HG03469 (cell line): ENCODE measurements around the gene TTLL6.

Experiments
- ATAC-seq: cut with Tn5 transposase; IDR thresholded peaks from one replicate; pipeline ENCODE4 v1.9.1; 2021; ENCODE audit warnings: mild to moderate bottlenecking, moderate library complexity, moderate number of reproducible peaks; ENCODE audit not compliant: unreplicated experiment

Gene TTLL6

DNA sequence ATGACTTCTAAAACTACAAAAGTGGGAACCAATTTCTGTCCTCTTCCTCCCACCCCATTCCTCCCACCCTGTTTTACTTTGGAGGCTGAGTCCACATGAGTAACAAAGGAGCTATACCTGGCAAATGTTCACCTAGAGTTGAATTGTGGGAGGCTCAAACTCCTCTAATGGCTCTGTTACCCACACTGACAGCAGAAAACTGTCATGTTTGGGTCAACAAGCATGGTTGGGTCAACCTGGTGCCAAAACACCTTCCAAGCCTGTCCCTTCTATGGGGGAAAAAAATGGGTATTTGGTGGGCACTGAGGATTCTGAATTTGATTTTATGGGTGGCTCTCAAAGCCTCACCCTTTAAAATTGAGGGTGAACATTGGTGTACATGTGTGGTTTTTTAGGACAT lies 76.5 kb downstream of the TTLL6 start:
- no peak for ATAC-seq

GRCh38 chr17:48738803-48739526 lies 78.1 kb downstream of the TTLL6 start:
- no peak for ATAC-seq

DNA sequence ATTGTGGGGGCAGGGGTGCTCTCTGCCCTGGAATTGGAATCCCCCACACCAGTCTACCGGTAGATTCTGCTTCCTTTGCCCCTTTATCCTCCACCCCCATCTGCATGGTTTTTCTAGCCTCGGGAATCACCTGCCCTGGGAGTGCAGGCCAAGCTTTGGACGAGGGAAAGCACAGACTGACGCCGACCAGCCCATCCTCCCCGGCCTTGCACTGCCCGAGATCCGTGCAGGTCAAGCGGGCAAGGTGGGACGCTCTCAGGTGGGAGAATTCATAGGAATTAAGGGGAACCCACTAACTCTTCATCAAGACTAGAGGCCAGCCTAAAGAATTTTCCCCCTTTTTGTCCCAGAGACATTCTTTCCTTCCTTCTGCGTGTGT lies 78.6 kb downstream of the TTLL6 start:
- ATAC-seq = no peak

DNA sequence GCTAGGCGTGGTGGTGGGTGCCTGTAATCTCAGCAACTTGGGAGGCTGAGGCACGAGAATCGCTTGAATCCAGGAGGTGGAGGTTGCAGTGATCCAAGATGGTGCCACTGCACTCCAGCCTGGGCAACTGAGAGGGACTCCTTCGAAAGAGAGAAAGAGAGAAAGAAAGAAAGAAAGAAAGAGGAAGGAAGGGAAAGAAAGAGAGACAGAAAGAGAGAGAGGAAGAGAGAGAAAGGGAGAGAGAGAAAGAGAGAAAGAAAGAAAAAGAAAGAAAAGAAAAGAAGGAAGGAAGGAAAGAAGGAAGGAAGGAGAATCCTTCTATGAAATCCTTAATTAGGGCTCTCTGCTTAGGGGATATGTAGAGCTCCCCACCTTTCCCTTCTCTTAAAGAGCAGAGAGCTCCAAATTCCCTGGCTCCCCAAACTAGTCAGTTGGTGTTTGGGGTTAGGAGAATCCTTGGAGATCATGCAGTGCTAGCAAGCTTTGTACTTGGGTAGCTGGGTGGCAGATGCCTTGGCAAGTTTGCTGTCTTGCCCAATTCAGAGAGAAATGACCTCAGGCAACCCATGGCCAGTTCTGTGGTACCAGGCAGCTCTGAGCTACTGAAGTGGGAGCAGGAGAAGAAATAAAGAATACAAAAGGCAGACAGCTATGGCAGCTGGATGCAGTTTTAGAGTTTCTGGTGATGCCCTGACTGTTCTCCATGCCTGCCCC lies 79.5 kb downstream of the TTLL6 start:
- no peak for ATAC-seq

DNA sequence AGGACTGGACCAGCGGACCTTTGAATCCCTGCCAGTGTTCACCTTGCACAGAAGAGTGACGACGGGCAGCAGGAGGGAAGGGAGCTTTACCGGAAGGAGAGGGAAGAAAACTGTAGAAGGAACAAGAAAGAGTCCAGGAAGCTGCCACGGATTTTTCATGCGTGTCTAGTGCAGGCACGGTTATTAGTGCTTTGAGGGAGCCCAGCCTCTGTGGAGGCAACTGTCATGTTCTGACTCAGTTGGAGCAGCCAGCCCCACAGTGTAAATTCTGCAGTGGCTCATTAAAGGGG lies 82.0 kb downstream of the TTLL6 start:
- ATAC-seq = no peak

DNA sequence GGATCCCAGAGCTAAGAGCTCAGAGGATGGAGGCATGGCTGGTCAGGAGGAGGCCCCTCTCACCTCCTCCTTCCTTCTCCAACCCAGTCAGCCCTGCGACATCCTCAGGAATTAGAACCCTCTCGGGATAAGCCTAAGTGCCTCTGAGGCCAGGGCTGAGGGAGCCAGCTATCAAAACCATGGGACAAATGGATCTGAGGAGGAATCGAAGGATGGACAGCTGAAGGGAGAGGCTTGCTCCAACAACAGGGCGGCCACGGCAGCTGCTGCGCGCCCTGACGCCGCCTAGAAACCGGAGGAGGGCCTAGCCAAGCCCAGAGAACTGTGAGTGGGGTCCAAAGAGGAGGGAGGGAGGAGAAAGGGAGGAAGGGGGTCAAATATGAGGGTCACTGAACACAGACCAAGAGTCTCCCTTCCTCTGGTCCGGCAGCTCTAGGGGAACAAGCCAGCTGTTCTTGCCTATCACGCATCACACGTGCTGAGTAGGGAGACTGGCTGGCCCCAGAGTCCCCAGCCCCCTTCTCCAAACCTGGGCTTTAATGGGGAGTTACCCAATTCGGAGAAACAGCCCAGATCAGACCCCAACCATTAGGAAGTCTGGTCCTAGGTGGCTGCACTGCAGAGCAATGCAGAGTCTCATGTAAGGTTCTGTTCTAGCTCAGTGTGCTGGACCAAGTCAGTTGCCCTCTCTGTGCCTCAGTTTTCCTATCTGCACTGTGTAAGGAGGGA lies 82.5 kb downstream of the TTLL6 start:
- ATAC-seq = no peak

GRCh38 chr17:48733632-48734328 lies 83.2 kb downstream of the TTLL6 start:
- no peak for ATAC-seq

DNA sequence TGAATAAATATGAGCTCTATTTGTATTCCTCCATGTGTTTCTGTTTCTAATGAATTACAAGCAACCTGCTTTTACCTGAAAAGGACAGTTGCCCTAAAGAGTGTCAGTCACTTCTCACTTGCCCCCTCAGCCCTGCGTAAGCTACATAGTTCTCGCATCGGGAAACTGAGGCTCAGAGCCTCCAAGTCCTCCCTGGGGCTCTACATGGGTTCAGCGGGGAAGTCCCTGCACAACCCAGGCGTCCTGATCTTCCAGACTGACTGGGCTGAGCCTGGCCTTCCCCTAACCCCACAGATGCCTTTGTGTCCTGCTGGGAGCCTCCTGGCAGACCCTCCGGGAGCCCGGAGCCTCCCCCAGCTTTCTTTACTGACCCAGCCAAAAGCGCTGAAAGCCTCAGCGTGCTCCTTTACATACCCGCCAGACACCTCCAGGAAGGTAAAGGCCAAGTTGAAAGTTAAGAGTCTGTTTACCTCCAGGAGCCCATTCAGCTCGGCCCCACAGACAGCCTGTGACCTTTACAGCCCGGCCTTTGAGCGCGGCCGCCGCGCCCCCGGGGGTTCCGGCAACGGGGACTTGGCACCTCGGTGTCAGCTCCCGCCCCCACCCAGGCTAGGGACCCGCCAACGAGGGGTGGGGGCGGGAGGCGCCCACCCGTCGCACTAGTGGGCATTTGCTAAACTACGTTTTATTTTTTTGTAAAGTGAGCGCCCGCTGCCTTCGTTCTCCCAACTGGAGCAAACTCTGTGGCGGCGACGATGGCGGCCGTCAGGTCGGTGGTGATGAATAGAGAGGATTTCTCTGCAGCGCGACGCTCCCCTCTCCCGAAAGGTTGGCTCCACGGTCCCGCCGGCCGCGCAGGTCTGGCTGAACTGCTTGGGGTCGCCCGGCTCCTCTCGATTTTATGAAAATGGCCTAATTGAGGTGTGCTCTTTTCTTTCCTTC lies 84.1 kb downstream of the TTLL6 start:
- no peak for ATAC-seq

DNA sequence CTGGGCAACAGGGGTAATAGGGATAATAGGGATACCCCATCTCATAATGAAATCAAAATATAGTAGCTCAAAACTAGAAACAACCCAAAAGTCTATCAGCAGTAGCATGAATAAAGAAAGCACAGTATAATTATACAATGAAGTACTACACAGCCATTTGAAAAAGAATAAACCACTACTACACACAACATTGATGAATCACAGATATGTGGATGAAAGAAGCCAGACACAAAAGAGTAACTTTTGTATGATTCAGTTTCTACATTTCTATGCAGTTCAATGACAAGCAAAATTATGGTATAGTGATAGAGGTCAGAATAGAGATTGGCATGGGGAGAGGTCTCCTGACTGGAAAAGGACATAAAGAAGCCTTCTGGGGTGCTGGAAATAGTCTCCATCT lies 85.7 kb downstream of the TTLL6 start:
- ATAC-seq = no peak

DNA sequence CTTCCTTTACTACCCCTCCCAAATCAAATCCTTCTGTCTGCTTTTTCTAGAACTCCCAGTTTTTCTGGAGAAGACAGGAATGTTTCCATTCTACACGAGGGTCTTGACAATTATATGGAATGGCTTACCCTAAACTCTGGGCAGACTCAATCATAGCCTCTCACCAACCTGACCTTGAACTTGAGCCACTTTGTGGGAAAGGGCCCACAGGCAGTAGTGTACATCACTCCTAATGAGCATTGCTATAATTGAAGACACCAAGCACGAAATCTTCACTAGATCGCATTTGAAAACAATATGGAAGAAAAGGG lies 86.8 kb downstream of the TTLL6 start:
- no peak for ATAC-seq

GRCh38 chr17:48729335-48730239 lies 87.4 kb downstream of the TTLL6 start:
- ATAC-seq = no peak

- no peak for ATAC-seq
Observed at GRCh38 chr17:48728232-48729231, 88.5 kb downstream of the TTLL6 start, which contains the start of gene HOXB13. TSS of gene HOXB13 (minus strand) at chr17:48728750. CDS start at chr17:48728593, 157 bp downstream.

DNA sequence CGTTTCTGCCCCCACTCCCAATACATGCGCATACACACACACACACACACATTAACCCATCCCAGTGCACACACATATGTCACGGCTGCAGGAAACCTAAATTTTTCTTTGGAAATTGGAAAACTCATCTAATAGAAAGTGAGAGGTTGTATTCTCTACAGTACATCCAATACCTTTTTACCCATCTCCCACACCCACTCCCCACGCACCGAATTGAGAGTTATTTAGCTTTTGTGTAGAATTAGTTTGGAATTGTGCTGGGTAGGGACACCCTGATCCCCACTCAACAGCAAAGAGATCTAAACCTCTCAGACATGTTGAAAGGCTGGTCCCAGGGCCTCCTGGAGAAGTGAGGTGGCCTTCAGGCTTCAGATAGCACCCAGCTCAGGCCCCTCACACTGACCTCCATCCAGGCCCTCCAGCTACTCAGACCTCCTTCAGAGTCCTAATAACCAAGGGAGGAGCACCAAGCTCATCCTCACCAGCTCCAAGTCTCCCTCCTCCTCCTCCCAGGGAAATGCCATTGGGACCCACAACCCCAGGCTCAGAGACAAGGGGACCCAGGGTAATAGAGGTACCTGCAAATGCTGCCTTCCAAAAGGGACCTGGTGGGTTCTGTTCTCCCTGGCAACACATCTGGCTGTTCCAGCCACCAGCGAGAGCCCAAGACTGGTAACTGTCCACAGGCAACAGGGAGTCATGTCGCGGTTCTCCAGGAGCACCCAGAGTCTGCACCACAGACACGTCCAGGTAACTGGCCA lies 89.4 kb downstream of the TTLL6 start:
- no peak for ATAC-seq

DNA sequence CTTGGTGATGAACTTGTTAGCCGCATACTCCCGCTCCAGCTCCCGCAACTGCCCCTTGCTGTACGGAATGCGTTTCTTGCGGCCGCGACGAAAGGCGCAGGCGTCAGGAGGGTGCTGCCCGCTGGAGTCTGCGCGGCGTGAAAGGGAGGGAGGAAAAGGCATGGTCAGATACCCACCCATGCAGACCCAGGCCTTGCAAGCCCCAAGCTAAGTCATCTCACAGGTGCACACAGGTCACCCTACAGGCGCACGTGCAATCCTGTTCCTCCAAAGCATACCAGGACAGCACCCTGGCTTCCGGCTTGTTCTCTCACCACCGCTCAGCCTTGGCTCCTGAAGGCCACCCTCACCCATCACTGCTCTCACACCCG lies 90.1 kb downstream of the TTLL6 start:
- no peak for ATAC-seq

- no peak for ATAC-seq
Observed at GRCh38 chr17:48726114-48726915, 90.7 kb downstream of the TTLL6 start.

DNA sequence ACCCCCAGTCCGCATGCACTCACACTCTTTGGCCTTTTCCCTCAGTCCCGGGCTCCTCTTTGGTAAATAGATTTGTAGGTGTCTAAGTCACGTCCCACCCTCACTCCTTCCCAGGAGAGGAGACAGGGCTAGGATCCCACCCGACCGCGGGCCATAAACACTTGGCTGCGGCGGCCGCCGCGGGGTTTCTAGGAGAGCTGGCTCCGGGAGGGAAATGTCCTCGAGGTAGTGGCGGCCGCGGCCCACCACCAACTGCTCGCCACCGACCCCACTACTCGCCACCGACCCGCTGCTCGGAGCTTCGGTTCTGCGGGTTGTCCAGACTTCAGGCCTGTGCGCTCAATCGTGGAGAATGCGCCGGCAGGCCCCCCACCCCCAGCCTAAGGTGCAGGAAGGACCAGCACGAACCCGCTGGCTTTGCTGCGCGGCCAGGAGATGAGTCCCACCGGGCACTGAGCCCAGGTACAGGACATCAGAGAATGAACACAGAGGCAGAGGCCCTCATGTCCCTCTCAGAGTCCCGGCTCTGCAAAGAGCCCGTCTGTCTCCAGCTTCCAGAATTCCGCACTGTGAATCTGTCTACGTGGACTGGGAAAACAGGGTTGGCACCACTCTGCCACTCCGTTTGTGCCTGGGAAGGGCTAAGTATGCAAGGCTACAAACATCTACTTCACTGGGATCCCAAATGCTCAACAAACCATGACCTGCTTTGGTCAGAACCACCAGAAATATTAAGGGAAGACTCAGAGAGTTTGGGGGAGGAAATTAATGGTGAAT lies 91.6 kb downstream of the TTLL6 start:
- no peak for ATAC-seq
